Hematopoietic multipotent progenitor cell (in vitro differentiated cells): Measurements from ENCODE around the gene BGLAP. TPM values are rescaled to one million over a fixed set of nuclear protein-coding genes. Genes with fewer than 3 reads are reported as not detected.

Experiments used
- DNase-seq, 3 donors: peaks; one replicate each; pipeline ENCODE4 v3.0.0-alpha.2; 2011 to 2015; ENCODE audit warnings: low read depth in 2 of 3, low spot score in 2 of 3
- total RNA-seq: library from RNA; depleted of rRNA; stranded (reverse); fragments of >200 nt; gene quantifications from one replicate; pipeline ENCODE4 v1.2.3, GENCODE V29; 2012

The BGLAP gene
- total RNA-seq, 1 donor, result 1.9 TPM

GRCh38 chr1:156226116-156226538 is 15.9 kb upstream of the BGLAP start:
- DNase-seq, result no peak

DNA sequence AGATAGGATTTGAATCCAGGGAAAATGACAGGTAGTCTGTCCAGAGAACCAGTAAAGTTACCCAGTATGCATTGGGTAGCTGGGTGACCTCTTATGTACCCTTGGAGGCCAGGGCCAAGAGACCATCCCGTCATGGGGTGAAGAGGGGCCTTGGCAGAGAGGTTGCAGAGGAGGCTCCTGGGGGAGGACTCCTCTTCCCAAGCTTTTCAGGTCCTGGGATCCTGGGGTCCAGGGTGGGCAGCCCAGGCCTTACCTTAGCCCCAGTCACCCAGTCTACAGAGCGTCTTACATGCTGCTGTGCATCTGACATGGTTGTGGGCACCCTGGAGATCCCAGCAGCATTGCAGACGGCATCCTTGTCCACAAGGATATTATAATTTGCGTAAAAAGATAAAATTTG is 15.2 kb upstream of the BGLAP start:
- DNase-seq, result no peak

DNA sequence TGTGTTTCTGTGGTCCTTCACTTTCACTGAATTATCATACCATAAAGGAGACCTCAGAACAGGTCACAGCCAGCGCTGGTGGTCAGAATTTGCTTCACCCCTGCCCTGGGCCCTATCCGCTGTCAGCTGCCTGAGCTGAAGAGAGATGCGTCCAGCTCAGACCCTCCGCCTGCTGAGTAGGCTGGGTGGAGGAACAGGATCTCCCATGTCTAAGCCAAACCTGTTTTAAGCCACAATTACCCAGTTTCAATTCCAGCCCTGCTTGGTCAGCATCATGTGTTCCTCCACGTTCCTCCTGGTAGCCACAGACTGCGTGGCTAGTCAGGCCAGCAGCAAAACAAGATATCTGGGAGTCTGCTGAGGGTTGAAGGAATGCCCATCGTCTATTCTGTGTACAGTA is 13.5 kb upstream of the BGLAP start:
- no peak for DNase-seq

DNA sequence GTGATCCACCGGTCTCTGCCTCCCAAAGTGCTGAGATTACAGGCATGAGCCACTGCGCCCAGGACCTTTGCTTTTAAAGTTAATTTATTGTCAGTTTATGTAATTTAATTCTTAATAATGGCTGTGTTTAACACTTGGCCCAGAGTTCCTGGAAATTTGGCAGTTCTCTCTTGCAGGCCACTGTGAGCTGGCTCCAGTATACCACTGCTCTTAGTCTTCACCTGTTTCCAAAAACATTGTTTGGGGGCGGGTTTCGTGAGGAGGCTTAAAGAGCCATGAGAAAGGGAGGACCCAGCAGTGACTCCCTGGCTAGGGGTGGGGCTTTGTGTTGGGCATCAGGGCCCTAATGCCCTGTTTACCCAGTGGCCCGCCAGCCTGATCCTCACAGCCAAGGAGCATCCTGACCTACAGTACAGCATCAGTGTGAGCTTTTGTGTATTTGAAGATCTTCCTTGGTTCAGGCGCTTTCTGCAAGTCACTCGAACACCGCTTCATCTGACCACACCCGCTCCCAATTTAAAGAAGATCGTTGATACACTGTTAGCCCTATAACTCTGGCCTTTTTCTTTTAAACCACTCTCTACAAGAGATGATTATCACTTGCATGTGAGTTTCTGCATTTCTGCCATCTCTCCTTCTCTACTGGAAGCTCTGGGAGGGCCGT is 12.0 kb upstream of the BGLAP start:
- DNase-seq, result no peak

DNA sequence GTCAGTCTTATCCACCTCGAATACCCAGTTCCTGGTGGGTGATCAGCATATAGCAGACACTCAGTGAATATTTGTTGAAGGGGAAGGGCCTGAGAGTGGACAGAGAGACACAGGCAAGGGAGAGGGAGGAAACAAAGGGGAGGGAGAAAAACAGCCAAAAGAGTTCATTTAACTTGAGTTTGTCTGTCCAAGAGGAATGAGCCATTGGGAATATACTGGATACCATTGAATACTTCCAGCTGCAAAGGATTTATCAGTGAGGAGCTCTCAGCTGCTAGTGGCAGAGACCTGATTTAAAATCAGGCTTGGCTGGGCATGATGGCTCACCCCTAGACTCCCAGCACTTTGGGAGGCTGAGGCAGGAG is 11.5 kb upstream of the BGLAP start:
- no peak for DNase-seq

GRCh38 chr1:156232201-156232894 is 9.6 kb upstream of the BGLAP start:
- DNase-seq, result no peak

GRCh38 chr1:156233426-156234127 is 8.4 kb upstream of the BGLAP start:
- no peak for DNase-seq

GRCh38 chr1:156236164-156236563 is 5.8 kb upstream of the BGLAP start:
- DNase-seq, result no peak

- no peak for DNase-seq
Measured at GRCh38 chr1:156238248-156238647, 3.7 kb upstream of the BGLAP start.

DNA sequence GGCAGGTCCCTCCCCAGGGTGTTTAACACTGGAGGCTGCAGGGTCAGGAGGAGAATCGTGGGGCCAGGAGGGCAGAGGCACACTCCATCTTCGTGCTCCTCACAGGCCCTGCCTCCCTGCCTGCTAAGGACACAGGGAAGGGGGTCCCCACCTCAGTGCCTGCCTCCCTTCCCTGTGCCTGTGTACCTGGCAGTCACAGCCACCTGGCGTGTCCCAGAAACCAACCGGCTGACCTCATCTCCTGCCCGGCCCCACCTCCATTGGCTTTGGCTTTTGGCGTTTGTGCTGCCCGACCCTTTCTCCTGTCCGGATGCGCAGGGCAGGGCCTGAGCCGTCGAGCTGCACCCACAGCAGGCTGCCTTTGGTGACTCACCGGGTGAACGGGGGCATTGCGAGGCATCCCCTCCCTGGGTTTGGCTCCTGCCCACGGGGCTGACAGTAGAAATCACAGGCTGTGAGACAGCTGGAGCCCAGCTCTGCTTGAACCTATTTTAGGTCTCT is 623 bp upstream of the BGLAP start:
- no peak for DNase-seq

GRCh38 chr1:156242738-156243137 is 754 bp downstream of the BGLAP start:
- DNase-seq, result no peak

DNA sequence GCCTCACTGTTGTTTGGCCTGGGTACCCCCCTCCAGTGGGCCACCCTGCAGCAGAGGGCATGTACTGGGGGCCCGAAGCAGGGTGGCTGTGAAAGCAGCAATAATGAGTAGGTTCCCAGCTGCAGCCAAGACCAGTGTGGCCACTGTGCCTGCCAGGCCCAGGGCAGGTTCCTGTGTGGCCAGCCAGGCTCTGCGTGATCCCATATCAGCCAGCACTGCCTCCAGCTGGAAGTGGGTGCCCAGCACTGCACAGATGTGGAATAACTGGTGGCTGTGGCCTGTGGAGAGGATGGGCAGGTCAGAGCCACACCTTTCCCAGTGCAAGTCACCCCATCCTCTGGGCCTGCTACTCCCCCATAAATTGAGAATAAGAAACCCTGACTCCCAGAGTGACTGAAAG is 2.1 kb downstream of the BGLAP start:
- no peak for DNase-seq

DNA sequence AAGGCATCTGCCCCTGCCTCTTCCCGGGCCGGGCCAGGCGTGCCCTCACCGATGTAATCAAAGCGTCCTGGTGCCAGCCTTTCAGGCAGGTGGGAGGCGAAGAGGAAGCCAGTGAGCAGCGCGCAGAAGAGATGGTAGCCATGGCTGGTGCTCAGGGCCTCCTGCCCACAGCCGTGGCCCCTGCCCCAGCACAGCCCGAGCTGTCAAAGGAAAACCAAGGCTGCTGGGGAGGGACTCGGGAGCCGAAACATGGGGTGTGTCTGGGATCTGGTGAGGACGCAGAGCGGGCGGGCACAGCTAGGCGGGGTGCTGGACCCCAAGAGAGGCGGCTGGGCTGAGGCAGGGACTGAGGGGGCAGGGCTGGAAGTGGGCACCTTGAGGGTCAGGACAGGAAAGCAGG is 2.7 kb downstream of the BGLAP start:
- DNase-seq, result no peak

GRCh38 chr1:156245451-156246232 is 3.7 kb downstream of the BGLAP start:
- peak in 1 of 3 donors; percentile 51 for DNase-seq

DNA sequence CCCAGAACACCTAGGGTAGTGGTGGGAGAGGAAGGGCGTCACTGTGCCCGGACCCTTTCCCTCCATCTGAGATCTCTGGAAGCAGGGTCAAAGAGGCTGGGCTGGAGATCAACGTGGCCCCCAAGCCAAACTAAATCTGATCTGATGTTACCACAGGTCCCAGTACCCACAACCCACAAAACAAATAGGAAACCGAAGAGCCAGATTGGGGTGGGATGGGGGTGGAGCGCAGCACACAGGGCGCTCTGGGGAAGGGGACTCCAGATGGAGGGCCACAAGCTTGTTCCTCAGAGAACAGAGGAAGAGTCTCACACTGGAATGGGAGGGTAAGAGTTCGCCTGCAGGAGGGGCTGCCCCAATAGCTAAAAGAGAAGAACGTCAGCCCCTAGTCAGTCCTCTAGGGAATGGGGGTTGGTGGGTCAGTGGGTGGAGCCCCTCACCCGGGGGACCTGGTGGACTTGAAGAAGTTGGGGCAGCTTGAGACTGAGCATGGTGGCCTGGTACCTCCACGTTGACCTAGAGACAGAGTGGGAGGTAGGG is 4.3 kb downstream of the BGLAP start:
- no peak for DNase-seq

DNA sequence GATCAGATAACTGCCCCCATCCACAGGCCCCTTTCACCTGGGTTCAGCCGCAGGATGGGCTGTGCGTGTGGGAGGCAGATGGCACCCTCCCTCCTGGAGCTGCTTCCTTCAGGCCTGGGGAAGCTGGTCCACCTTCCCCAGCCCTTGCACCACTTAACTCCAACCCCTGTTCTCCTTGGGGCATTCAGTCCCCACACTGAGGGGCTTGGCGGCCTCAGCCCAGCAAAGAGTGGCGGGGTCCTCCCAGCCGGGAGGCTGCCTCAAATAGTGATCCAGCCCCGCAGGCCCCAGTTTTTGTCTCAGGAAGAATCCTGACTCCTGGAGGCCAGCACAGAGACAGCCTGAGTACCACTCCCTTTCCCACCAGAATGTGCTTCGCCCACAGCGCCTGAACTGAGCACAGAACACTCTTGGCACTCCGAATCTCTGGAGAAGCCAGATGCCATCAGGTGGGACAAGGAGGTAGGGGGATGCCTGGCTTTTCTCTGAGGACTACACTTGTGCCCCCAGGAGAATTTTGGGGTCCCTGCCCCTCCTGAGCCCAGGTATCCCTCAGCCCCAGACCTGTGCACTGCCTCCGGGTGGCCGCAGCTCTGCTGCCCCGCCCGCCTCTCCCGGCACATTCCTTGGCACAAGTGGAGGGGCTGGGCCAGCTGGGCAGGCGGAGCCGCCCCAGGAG is 4.9 kb downstream of the BGLAP start:
- no peak for DNase-seq

DNA sequence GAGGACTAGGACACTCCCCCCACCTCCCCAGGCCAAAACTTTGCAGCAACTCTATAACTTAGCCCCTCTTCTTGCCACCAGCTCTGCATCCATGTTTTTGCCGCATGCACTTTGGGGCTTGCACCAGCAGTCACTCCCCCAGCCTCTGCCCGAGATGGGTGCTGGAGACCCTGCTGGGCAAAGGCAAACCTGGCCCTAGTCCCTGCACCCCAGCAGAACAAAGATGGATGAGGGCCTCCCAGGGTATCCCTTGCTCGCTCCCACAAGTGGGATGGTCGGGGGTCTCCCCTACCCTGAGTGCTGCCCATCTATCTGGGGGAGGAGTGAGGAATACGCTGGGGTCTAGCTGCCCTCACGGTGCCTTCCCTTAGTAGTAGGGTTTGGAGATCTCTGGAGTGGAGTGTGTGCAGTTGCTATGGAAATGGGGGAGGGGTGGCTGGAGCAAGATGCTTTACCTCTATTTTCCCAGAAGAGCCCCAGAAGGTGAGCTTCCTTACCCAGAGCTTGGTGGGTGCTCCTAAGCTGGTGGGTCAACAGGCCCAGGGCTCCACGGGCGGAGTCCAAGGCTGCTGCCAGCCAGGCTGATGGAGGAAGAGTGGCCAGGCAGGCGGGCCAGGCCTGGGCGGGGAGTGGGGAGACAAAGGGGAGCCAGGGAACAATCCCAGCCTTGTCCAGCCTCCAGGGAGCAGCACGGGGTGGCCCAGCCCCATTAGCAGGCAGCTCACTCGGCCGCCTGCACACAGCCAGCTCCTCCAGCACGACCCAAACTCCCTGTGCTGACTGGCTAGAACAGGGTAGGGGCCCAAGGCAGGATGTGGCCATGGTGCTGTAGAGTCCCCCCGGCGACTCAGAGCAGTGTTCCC is 5.7 kb downstream of the BGLAP start, which contains the start of gene PAQR6:
Gene PAQR6, minus strand, starts transcription at position 597 of the 863 bp plus-strand sequence. CDS start 1,325 bp downstream, outside the sequence.
- DNase-seq, result no peak

DNA sequence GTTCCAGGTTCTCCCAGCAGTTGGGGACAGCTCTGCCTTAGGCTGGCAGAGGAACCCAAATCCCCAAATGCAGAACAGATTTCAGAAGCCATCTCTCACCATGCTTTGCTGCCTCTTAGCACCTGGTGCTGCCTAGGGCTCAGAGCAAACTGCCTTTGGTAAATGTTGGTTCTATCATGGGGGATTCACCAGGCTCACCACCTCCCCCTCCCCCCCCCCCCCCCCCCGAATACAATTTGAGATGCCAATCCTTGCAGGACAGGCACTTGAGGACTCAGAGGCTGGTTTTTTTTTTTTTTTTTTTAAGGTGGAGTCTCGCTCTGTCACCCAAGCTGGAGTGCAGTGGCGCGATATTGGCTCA is 6.3 kb downstream of the BGLAP start:
- no peak for DNase-seq

GRCh38 chr1:156249593-156249992 is 7.6 kb downstream of the BGLAP start:
- no peak for DNase-seq
